Memory B cell (primary cell): ENCODE data around the gene SLCO2A1.

Experiments used
- ATAC-seq: fragments of 150-1000 bp; cut with Tn5 transposase; 2 replicates; pipeline ENCODE4 v1.10.0; 2021; ENCODE audit warnings: low read depth, mild to moderate bottlenecking, moderate library complexity
- DNase-seq, 2 donors: peaks; one replicate each; pipeline ENCODE4 v3.0.0; 2022; ENCODE audit warnings: low spot score in 2 of 2
- H3K27ac Mint-ChIP-seq: one replicate; pipeline ENCODE4 v1.8.0; 2022; ENCODE audit warnings: mild to moderate bottlenecking, moderate library complexity, mixed read lengths
- H3K27me3 Mint-ChIP-seq: one replicate; pipeline ENCODE4 v1.8.0; 2022; ENCODE audit warnings: mixed read lengths
- H3K36me3 Mint-ChIP-seq: one replicate; pipeline ENCODE4 v1.8.0; 2022; ENCODE audit warnings: mild to moderate bottlenecking, mixed read lengths
- H3K4me1 Mint-ChIP-seq: one replicate; pipeline ENCODE4 v1.8.0; 2022; ENCODE audit warnings: mixed read lengths
- H3K4me3 Mint-ChIP-seq: one replicate; pipeline ENCODE4 v1.8.0; 2022; ENCODE audit warnings: mild to moderate bottlenecking, moderate library complexity, mixed read lengths
- H3K9me3 Mint-ChIP-seq: one replicate; pipeline ENCODE4 v1.8.0; 2022; ENCODE audit warnings: mixed read lengths

Gene SLCO2A1

GRCh38 chr3:133943639-133944141 lies 86.0 kb downstream of the SLCO2A1 start:
- no peak overlapping the region for H3K4me3 Mint-ChIP-seq
- no peaks in the 10 kb centered on the region for H3K9me3 Mint-ChIP-seq
- H3K27ac Mint-ChIP-seq, result no peak overlapping the region
- ATAC-seq, result no peak
- DNase-seq, result no peak
- H3K4me1 Mint-ChIP-seq, result peaks cover 3% of the 10 kb centered on the region
- H3K36me3 Mint-ChIP-seq, result no peaks in the 10 kb centered on the region
- H3K27me3 Mint-ChIP-seq, result peaks cover 10% of the 10 kb centered on the region

- no peaks in the 10 kb centered on the region for H3K9me3 Mint-ChIP-seq
These were observed 86.6 kb downstream of the SLCO2A1 start for GRCh38 chr3:133943031-133943535.

GRCh38 chr3:133941415-133941821 lies 88.3 kb downstream of the SLCO2A1 start:
- H3K27me3 Mint-ChIP-seq, result peaks cover 10% of the 10 kb centered on the region
- no peaks in the 10 kb centered on the region for H3K36me3 Mint-ChIP-seq
- DNase-seq (no peak), ATAC-seq (no peak)
- H3K4me3 Mint-ChIP-seq, result no peak overlapping the region
- H3K9me3 Mint-ChIP-seq, result no peaks in the 10 kb centered on the region
- H3K4me1 Mint-ChIP-seq, result peaks cover 3% of the 10 kb centered on the region
- H3K27ac Mint-ChIP-seq, result no peak overlapping the region

More at GRCh38 chr3:133943031-133943535, 86.6 kb downstream of the SLCO2A1 start:
- no peak for DNase-seq
- Mint-ChIP-seq H3K4me1 (peaks cover 3% of the 10 kb centered on the region), H3K4me3 (no peak overlapping the region), H3K27ac (no peak overlapping the region), H3K36me3 (no peaks in the 10 kb centered on the region), H3K27me3 (peaks cover 10% of the 10 kb centered on the region)
- no peak for ATAC-seq

GRCh38 chr3:133940536-133940935 lies 89.2 kb downstream of the SLCO2A1 start:
- H3K9me3 Mint-ChIP-seq, result no peaks in the 10 kb centered on the region
- H3K27ac Mint-ChIP-seq, result no peak overlapping the region
- ATAC-seq, result no peak
- peaks cover 10% of the 10 kb centered on the region for H3K27me3 Mint-ChIP-seq
- no peak for DNase-seq
- H3K4me3 Mint-ChIP-seq, result no peak overlapping the region
- H3K36me3 Mint-ChIP-seq, result no peaks in the 10 kb centered on the region
- H3K4me1 Mint-ChIP-seq, result peaks cover 3% of the 10 kb centered on the region

- Mint-ChIP-seq H3K4me1 (peaks cover 3% of the 10 kb centered on the region), H3K27ac (no peak overlapping the region), H3K36me3 (no peaks in the 10 kb centered on the region), H3K27me3 (peaks cover 7% of the 10 kb centered on the region), H3K9me3 (no peaks in the 10 kb centered on the region), H3K4me3 (no peak overlapping the region)
- no peak for ATAC-seq
- DNase-seq, result no peak
These were observed 90.3 kb downstream of the SLCO2A1 start for GRCh38 chr3:133939463-133939835.

GRCh38 chr3:133938770-133939462 lies 90.8 kb downstream of the SLCO2A1 start:
- Mint-ChIP-seq H3K4me3 (no peak overlapping the region), H3K27ac (no peak overlapping the region), H3K9me3 (no peaks in the 10 kb centered on the region), H3K4me1 (peaks cover 5% of the 10 kb centered on the region), H3K27me3 (peaks cover 7% of the 10 kb centered on the region), H3K36me3 (no peaks in the 10 kb centered on the region)
- DNase-seq (no peak), ATAC-seq (no peak)

GRCh38 chr3:133937756-133938601 lies 91.7 kb downstream of the SLCO2A1 start:
- DNase-seq, result no peak
- Mint-ChIP-seq H3K27me3 (peaks cover 7% of the 10 kb centered on the region), H3K9me3 (no peaks in the 10 kb centered on the region), H3K4me3 (no peak overlapping the region), H3K4me1 (peaks cover 5% of the 10 kb centered on the region), H3K27ac (no peak overlapping the region), H3K36me3 (no peaks in the 10 kb centered on the region)
- ATAC-seq, result no peak

- H3K9me3 Mint-ChIP-seq, result no peaks in the 10 kb centered on the region
These were observed 92.6 kb downstream of the SLCO2A1 start for GRCh38 chr3:133937061-133937686.

GRCh38 chr3:133935843-133936769 lies 93.6 kb downstream of the SLCO2A1 start:
- H3K36me3 Mint-ChIP-seq, result no peaks in the 10 kb centered on the region
- no peak for ATAC-seq
- peaks cover 2% of the 10 kb centered on the region for H3K27me3 Mint-ChIP-seq
- peaks cover 2% of the 10 kb centered on the region for H3K4me1 Mint-ChIP-seq
- no peaks in the 10 kb centered on the region for H3K9me3 Mint-ChIP-seq
- no peak for DNase-seq
- no peak overlapping the region for H3K4me3 Mint-ChIP-seq
- H3K27ac Mint-ChIP-seq, result no peak overlapping the region

More at GRCh38 chr3:133937061-133937686, 92.6 kb downstream of the SLCO2A1 start:
- DNase-seq (no peak), ATAC-seq (no peak)
- Mint-ChIP-seq H3K4me3 (no peak overlapping the region), H3K27ac (no peak overlapping the region), H3K4me1 (peaks cover 2% of the 10 kb centered on the region), H3K27me3 (peaks cover 2% of the 10 kb centered on the region), H3K36me3 (no peaks in the 10 kb centered on the region)

GRCh38 chr3:133934996-133935842 lies 94.5 kb downstream of the SLCO2A1 start:
- DNase-seq (no peak), ATAC-seq (no peak)
- H3K27me3 Mint-ChIP-seq, result peaks cover 2% of the 10 kb centered on the region
- H3K36me3 Mint-ChIP-seq, result no peaks in the 10 kb centered on the region
- no peaks in the 10 kb centered on the region for H3K9me3 Mint-ChIP-seq
- no peak overlapping the region for H3K4me3 Mint-ChIP-seq
- H3K4me1 Mint-ChIP-seq, result peaks cover 2% of the 10 kb centered on the region
- no peak overlapping the region for H3K27ac Mint-ChIP-seq

- no peak overlapping the region for H3K27ac Mint-ChIP-seq
- H3K9me3 Mint-ChIP-seq, result no peaks in the 10 kb centered on the region
- H3K4me3 Mint-ChIP-seq, result no peak overlapping the region
- peaks cover 2% of the 10 kb centered on the region for H3K4me1 Mint-ChIP-seq
- H3K36me3 Mint-ChIP-seq, result no peaks in the 10 kb centered on the region
- H3K27me3 Mint-ChIP-seq, result peaks cover 3% of the 10 kb centered on the region
- DNase-seq, result no peak
- ATAC-seq, result no peak
These were observed 95.4 kb downstream of the SLCO2A1 start for GRCh38 chr3:133934073-133934970.
